ENCODE results near the gene TAS2R1. TPM values are rescaled to one million over a fixed set of nuclear protein-coding genes. Genes with fewer than 3 reads are reported as not detected.

The TAS2R1 gene
- total RNA-seq, 1 donor from 2014 or later = not detected

GRCh38 chr5:9610969-9611368, 19.2 kb downstream of the TAS2R1 start:
- Histone ChIP-seq H3K36me3 (no peaks in the 10 kb centered on the region), H3K9me3 (no peaks in the 10 kb centered on the region), H3K4me1 (no peaks in the 10 kb centered on the region), H3K27me3 (no peaks in the 10 kb centered on the region), H3K27ac (no peak overlapping the region), H3K4me3 (no peak overlapping the region)
- intact Hi-C loops (cut with DNase I) = no loop called here
- TF ChIP-seq POLR2A (IDR thresholded peaks at IDR 0.05) (no peak), CTCF (IDR thresholded peaks at IDR 0.05) (no peak), POLR2AphosphoS5 (IDR thresholded peaks at IDR 0.05; ENCODE audit: insufficient read depth in 1 of 2, low read depth in 1 of 2) (no peak)
- no peak for DNase-seq (ENCODE audit: extremely low spot score in 2 of 2)

- H3K4me3 ChIP-seq = no peak overlapping the region
- H3K27ac ChIP-seq = no peak overlapping the region
- no peak for DNase-seq (ENCODE audit: extremely low spot score in 2 of 2)
- no peaks in the 10 kb centered on the region for H3K36me3 ChIP-seq
- TF ChIP-seq CTCF (IDR thresholded peaks at IDR 0.05) (no peak), POLR2AphosphoS5 (IDR thresholded peaks at IDR 0.05; ENCODE audit: insufficient read depth in 1 of 2, low read depth in 1 of 2) (no peak), POLR2A (IDR thresholded peaks at IDR 0.05) (no peak)
- intact Hi-C loops (cut with DNase I) = no loop called here
- no peaks in the 10 kb centered on the region for H3K4me1 ChIP-seq
- no peaks in the 10 kb centered on the region for H3K27me3 ChIP-seq
- H3K9me3 ChIP-seq = no peaks in the 10 kb centered on the region
Measured at GRCh38 chr5:9610364-9610763, 19.8 kb downstream of the TAS2R1 start.

GRCh38 chr5:9608093-9608492, 22.1 kb downstream of the TAS2R1 start:
- no peaks in the 10 kb centered on the region for H3K36me3 ChIP-seq
- intact Hi-C loops (cut with DNase I) = no loop called here
- H3K4me1 ChIP-seq = no peaks in the 10 kb centered on the region
- H3K27ac ChIP-seq = no peak overlapping the region
- H3K27me3 ChIP-seq = no peaks in the 10 kb centered on the region
- TF ChIP-seq POLR2A (IDR thresholded peaks at IDR 0.05) (no peak), CTCF (IDR thresholded peaks at IDR 0.05) (no peak), POLR2AphosphoS5 (IDR thresholded peaks at IDR 0.05; ENCODE audit: insufficient read depth in 1 of 2, low read depth in 1 of 2) (no peak)
- DNase-seq (ENCODE audit: extremely low spot score in 2 of 2) = no peak
- no peaks in the 10 kb centered on the region for H3K9me3 ChIP-seq
- no peak overlapping the region for H3K4me3 ChIP-seq

- DNase-seq (ENCODE audit: extremely low spot score in 2 of 2) = no peak
- Histone ChIP-seq H3K36me3 (no peaks in the 10 kb centered on the region), H3K9me3 (no peaks in the 10 kb centered on the region), H3K27ac (no peak overlapping the region), H3K4me1 (no peaks in the 10 kb centered on the region), H3K4me3 (no peak overlapping the region), H3K27me3 (no peaks in the 10 kb centered on the region)
- no peak for TF ChIP-seq CTCF (IDR thresholded peaks at IDR 0.05)
- no peak for TF ChIP-seq POLR2AphosphoS5 (IDR thresholded peaks at IDR 0.05; ENCODE audit: insufficient read depth in 1 of 2, low read depth in 1 of 2)
- TF ChIP-seq POLR2A (IDR thresholded peaks at IDR 0.05) = no peak
- intact Hi-C loops (cut with DNase I) = no loop called here
Measured at GRCh38 chr5:9605041-9605838, 24.9 kb downstream of the TAS2R1 start.

- Histone ChIP-seq H3K4me1 (no peaks in the 10 kb centered on the region), H3K36me3 (no peaks in the 10 kb centered on the region), H3K27me3 (no peaks in the 10 kb centered on the region), H3K9me3 (no peaks in the 10 kb centered on the region), H3K27ac (no peak overlapping the region), H3K4me3 (no peak overlapping the region)
- intact Hi-C loops (cut with DNase I) = no loop called here
- TF ChIP-seq POLR2AphosphoS5 (IDR thresholded peaks at IDR 0.05; ENCODE audit: insufficient read depth in 1 of 2, low read depth in 1 of 2) (no peak), POLR2A (IDR thresholded peaks at IDR 0.05) (no peak), CTCF (IDR thresholded peaks at IDR 0.05) (no peak)
- DNase-seq (ENCODE audit: extremely low spot score in 2 of 2) = no peak
Measured at GRCh38 chr5:9604416-9604815, 25.7 kb downstream of the TAS2R1 start.

Measured in vagina (tissue), 2 donors.